GM12873 (cell line): Measurements from ENCODE around the gene DDHD1.

Experiments used
- TF ChIP-seq, protein P1 (sequence below): IDR thresholded peaks from 2 replicates; pipeline ENCODE4 v1.5.1; 2012; ENCODE audit warnings: low read depth, mild to moderate bottlenecking, moderate library complexity, low read length, control low read depth; ENCODE audit not compliant: insufficient read depth; ENCODE audit errors: missing control alignments

Gene DDHD1

GRCh38 chr14:53032838-53033390 lies 120.2 kb downstream of the DDHD1 start:
- TF ChIP-seq, protein P1, sequence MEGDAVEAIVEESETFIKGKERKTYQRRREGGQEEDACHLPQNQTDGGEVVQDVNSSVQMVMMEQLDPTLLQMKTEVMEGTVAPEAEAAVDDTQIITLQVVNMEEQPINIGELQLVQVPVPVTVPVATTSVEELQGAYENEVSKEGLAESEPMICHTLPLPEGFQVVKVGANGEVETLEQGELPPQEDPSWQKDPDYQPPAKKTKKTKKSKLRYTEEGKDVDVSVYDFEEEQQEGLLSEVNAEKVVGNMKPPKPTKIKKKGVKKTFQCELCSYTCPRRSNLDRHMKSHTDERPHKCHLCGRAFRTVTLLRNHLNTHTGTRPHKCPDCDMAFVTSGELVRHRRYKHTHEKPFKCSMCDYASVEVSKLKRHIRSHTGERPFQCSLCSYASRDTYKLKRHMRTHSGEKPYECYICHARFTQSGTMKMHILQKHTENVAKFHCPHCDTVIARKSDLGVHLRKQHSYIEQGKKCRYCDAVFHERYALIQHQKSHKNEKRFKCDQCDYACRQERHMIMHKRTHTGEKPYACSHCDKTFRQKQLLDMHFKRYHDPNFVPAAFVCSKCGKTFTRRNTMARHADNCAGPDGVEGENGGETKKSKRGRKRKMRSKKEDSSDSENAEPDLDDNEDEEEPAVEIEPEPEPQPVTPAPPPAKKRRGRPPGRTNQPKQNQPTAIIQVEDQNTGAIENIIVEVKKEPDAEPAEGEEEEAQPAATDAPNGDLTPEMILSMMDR = no peak

GRCh38 chr14:53032161-53032803 lies 120.8 kb downstream of the DDHD1 start:
- TF ChIP-seq, protein P1 = no peak

- TF ChIP-seq, protein P1 = no peak
These were observed 125.6 kb downstream of the DDHD1 start for GRCh38 chr14:53027562-53027961.

- TF ChIP-seq, protein P1 = no peak
These were observed 126.1 kb downstream of the DDHD1 start for GRCh38 chr14:53027041-53027440.

- TF ChIP-seq, protein P1 = no peak
These were observed 129.8 kb downstream of the DDHD1 start for GRCh38 chr14:53023325-53023724.

- TF ChIP-seq, protein P1 = no peak
These were observed 130.5 kb downstream of the DDHD1 start for GRCh38 chr14:53022593-53022992.

- TF ChIP-seq, protein P1 = no peak
These were observed 132.8 kb downstream of the DDHD1 start for GRCh38 chr14:53020193-53020932.
